K562 (cell line): ENCODE measurements around the gene PDE11A. TPM values are rescaled to one million over a fixed set of nuclear protein-coding genes. Genes with fewer than 3 reads are reported as not detected.

Experiments used
- E4F1 ChIP-seq: fragments of 250-450 bp; sonication (Bioruptor Pico); IDR thresholded peaks from 2 replicates; pipeline ENCODE4 v1.5.0; 2021; ENCODE audit warnings: mild to moderate bottlenecking, borderline replicate concordance
- ETV1 ChIP-seq: fragments of 450-650 bp; conservative IDR thresholded peaks from 2 replicates; pipeline ENCODE4 v1.6.1; 2016; ENCODE audit warnings: missing genetic modification characterization, control low read depth, low read depth, missing compliant biosample characterization
- EZH2 ChIP-seq: IDR thresholded peaks from 2 replicates; pipeline ENCODE4 v1.6.1; 2012; ENCODE audit warnings: low read depth, mild to moderate bottlenecking, inconsistent platforms, low read length, borderline replicate concordance
- FOSL1 ChIP-seq: fragments of 200-800 bp; sonication (Bioruptor generic); conservative IDR thresholded peaks from 2 replicates; pipeline ENCODE4 v1.6.1; 2016; ENCODE audit warnings: missing genetic modification characterization, missing compliant biosample characterization
- FOXA3 ChIP-seq, 2 experiments: fragments of 450-650 bp in 1 of 2; sonication (generic) in 1 of 2; formaldehyde crosslinking; IDR thresholded peaks in 1 of 2; conservative IDR thresholded peaks in 1 of 2; 2 replicates each; pipeline versions ENCODE4 v1.4.0 to v1.8.0; 2020 to 2022; ENCODE audit warnings: mild to moderate bottlenecking in 2 of 2, missing genetic modification reagents in 1 of 2
- HMG20B ChIP-seq: fragments of 250-450 bp; sonication (Bioruptor Pico); IDR thresholded peaks from 2 replicates; pipeline ENCODE4 v1.5.0; 2021; ENCODE audit warnings: mild to moderate bottlenecking
- HOMEZ ChIP-seq: fragments of 250-450 bp; sonication (Bioruptor Pico); IDR thresholded peaks from 2 replicates; pipeline ENCODE4 v1.4.0; 2020; ENCODE audit warnings: mild to moderate bottlenecking, moderate library complexity
- KHSRP ChIP-seq: fragments of 450-650 bp; IDR thresholded peaks from 2 replicates; pipeline ENCODE4 v1.6.1; 2017
- MNT ChIP-seq, 2 experiments: fragments of 450-650 bp; conservative IDR thresholded peaks; 2 replicates each; pipeline ENCODE4 v1.6.1; 2017; ENCODE audit warnings: mild to moderate bottlenecking in 2 of 2, moderate library complexity in 2 of 2
- NFIX ChIP-seq: fragments of 250-450 bp; sonication (Bioruptor Pico); IDR thresholded peaks from 2 replicates; pipeline ENCODE4 v1.4.0; 2020; ENCODE audit warnings: low read depth, mild to moderate bottlenecking, moderate library complexity
- NR3C1 ChIP-seq: sonication (generic); formaldehyde crosslinking; IDR thresholded peaks from 2 replicates; pipeline ENCODE4 v1.8.1; 2022; ENCODE audit warnings: missing genetic modification reagents
- RAD21 ChIP-seq, 2 experiments: fragments of 250-450 bp in 1 of 2; fragments of 450-650 bp in 1 of 2; sonication (Bioruptor Pico) in 1 of 2; formaldehyde crosslinking in 1 of 2; IDR thresholded peaks in 1 of 2; conservative IDR thresholded peaks in 1 of 2; 2 replicates each; pipeline versions ENCODE4 v1.4.0 to v1.8.0; 2020 to 2022; ENCODE audit warnings: mild to moderate bottlenecking in 2 of 2, moderate library complexity in 1 of 2
- SAFB2 ChIP-seq: fragments of 200-400 bp; formaldehyde crosslinking; IDR thresholded peaks from 2 replicates; pipeline ENCODE4 v1.6.1; 2018; ENCODE audit warnings: borderline replicate concordance, low read length, low read depth, moderate library complexity; ENCODE audit not compliant: severe bottlenecking
- TEAD1 ChIP-seq, 2 experiments: fragments of 450-650 bp in 1 of 2; sonication (generic) in 1 of 2; formaldehyde crosslinking; IDR thresholded peaks; 2 replicates each; pipeline versions ENCODE4 v1.4.0 to v1.8.0; 2020 to 2022; ENCODE audit warnings: mild to moderate bottlenecking in 2 of 2, missing genetic modification reagents in 1 of 2
- XRCC4 ChIP-seq: IDR thresholded peaks from one replicate; pipeline ENCODE4 v1.6.1; 2011; ENCODE audit not compliant: insufficient read depth, insufficient read length; ENCODE audit errors: extremely low read depth
- ZFX ChIP-seq: sonication (generic); formaldehyde crosslinking; IDR thresholded peaks from 2 replicates; pipeline ENCODE4 v1.8.0; 2022; ENCODE audit warnings: mild to moderate bottlenecking, missing genetic modification reagents, moderate library complexity
- ZHX1 ChIP-seq: fragments of 150-350 bp; conservative IDR thresholded peaks from 2 replicates; pipeline ENCODE4 v1.6.1; 2014; ENCODE audit warnings: low read length
- ZKSCAN1 ChIP-seq: fragments of 150-350 bp; IDR thresholded peaks from 2 replicates; pipeline ENCODE4 v1.6.1; 2016; ENCODE audit warnings: low read depth, low read length
- ZNF12 ChIP-seq: sonication (generic); formaldehyde crosslinking; IDR thresholded peaks from 2 replicates; pipeline ENCODE4 v1.4.0; 2020; ENCODE audit warnings: mild to moderate bottlenecking, missing genetic modification reagents
- ZNF699 ChIP-seq: fragments of 250-450 bp; sonication (Bioruptor Pico); IDR thresholded peaks from 2 replicates; pipeline ENCODE4 v1.8.0; 2021; ENCODE audit warnings: mild to moderate bottlenecking, moderate library complexity; ENCODE audit not compliant: insufficient replicate concordance
- polyA plus RNA-seq, 8 experiments: library from polyadenylated mRNA; depleted of rRNA in 4 of 8; stranded (reverse) in 5 of 8; unstranded in 3 of 8; fragments of >200 nt; fragmentation: Nextera tagmentation in 2 of 8; fragmentation: Illumina TruSeq in 1 of 8; extraction: Ambion mirVana in 2 of 8; extraction: Trizol in 1 of 8; gene quantifications; 2 replicates each; pipeline versions ENCODE4 v1.2.1 to v1.2.3, GENCODE V29; 2011 to 2014; ENCODE audit warnings: inconsistent platforms in 1 of 8, missing spikeins in 1 of 8
- total RNA-seq, 7 experiments: library from RNA; depleted of rRNA in 6 of 7; stranded (reverse); fragments of >200 nt in 6 of 7; fragmentation: Illumina TruSeq in 2 of 7; extraction: Trizol in 2 of 7; gene quantifications; 2 replicates each; pipeline versions ENCODE4 v1.2.1 to v1.2.3, GENCODE V29; 2011 to 2021; ENCODE audit warnings: low replicate concordance in 1 of 7

PDE11A gene
- total and polyA plus RNA-seq, 9 of the 15 experiments (the other 6 are each of a cell fraction or from before 2014, with no cell fraction given), result 3.2 to 22.1 (median 5.7) TPM

GRCh38 chr2:177692783-177693269 is 379.8 kb downstream of the PDE11A start (continued):
- TF ChIP-seq TEAD1 (CRISPR knock-in tag; IDR thresholded peaks at IDR 0.05) (no peak), ZNF12 (CRISPR knock-in tag) (no peak), NFIX (CRISPR knock-in tag) (no peak), MNT (conservative IDR thresholded peaks at IDR 0.05) (no peak), ZFX (CRISPR knock-in tag) (no peak), SAFB2 (no peak), E4F1 (CRISPR knock-in tag) (no peak), NR3C1 (CRISPR knock-in tag) (no peak), FOXA3 (CRISPR knock-in tag; conservative IDR thresholded peaks at IDR 0.05 in 1 of 2, IDR thresholded peaks at IDR 0.05 in 1 of 2) (no peak), KHSRP (no peak), FOSL1 (0 out of 2 replicates have a peak, but pooled peaks have one; percentile 16), ZHX1 (no peak), HOMEZ (CRISPR knock-in tag) (no peak), ZNF699 (CRISPR knock-in tag) (no peak), HMG20B (no peak), ZKSCAN1 (no peak), RAD21 (CRISPR knock-in tag; conservative IDR thresholded peaks at IDR 0.05 in 1 of 2, IDR thresholded peaks at IDR 0.05 in 1 of 2) (peak in 1 of 2 experiments; percentile 53; a peak in 2 of 4 replicates), ETV1 (tag) (0 out of 2 replicates have a peak, but pooled peaks have one; percentile 16), XRCC4 (no peak), EZH2 (no peak)
